Adipocyte (in vitro differentiated cells): ENCODE data around the gene CTNNAL1.
"Not testable (repeated sequence)": the region's sequence is repeated elsewhere in the genome, so short reads cannot be mapped to it uniquely, and the experiment has no call there.

ENCODE experiments used
- DNase-seq: peaks from one replicate; pipeline ENCODE4 v3.0.0-alpha.2; 2015; ENCODE audit warnings: low read depth
- H3K27me3 ChIP-seq: replicated peaks from 2 replicates; pipeline ENCODE4 v1.7.0; 2013; ENCODE audit warnings: mild to moderate bottlenecking, low read length, moderate library complexity; ENCODE audit not compliant: control insufficient read depth, insufficient read depth
- H3K36me3 ChIP-seq: 2 replicates; pipeline ENCODE4 v1.7.0; 2013; ENCODE audit warnings: low read length, mild to moderate bottlenecking, moderate library complexity; ENCODE audit not compliant: control insufficient read depth, insufficient read depth, severe bottlenecking
- H3K4me1 ChIP-seq: 2 replicates; pipeline ENCODE4 v1.7.0; 2013; ENCODE audit warnings: mild to moderate bottlenecking, low read length, moderate library complexity; ENCODE audit not compliant: control insufficient read depth, insufficient read depth
- H3K4me3 ChIP-seq: 2 replicates; pipeline ENCODE4 v1.7.0; 2013; ENCODE audit warnings: mild to moderate bottlenecking, low read length, moderate library complexity
- H3K9ac ChIP-seq: 2 replicates; pipeline ENCODE4 v1.7.0; 2013; ENCODE audit warnings: mild to moderate bottlenecking, low read length, moderate library complexity
- H3K9me3 ChIP-seq: 2 replicates; pipeline ENCODE4 v1.7.0; 2013; ENCODE audit warnings: mild to moderate bottlenecking, low read length, moderate library complexity; ENCODE audit not compliant: control insufficient read depth

The CTNNAL1 gene

DNA sequence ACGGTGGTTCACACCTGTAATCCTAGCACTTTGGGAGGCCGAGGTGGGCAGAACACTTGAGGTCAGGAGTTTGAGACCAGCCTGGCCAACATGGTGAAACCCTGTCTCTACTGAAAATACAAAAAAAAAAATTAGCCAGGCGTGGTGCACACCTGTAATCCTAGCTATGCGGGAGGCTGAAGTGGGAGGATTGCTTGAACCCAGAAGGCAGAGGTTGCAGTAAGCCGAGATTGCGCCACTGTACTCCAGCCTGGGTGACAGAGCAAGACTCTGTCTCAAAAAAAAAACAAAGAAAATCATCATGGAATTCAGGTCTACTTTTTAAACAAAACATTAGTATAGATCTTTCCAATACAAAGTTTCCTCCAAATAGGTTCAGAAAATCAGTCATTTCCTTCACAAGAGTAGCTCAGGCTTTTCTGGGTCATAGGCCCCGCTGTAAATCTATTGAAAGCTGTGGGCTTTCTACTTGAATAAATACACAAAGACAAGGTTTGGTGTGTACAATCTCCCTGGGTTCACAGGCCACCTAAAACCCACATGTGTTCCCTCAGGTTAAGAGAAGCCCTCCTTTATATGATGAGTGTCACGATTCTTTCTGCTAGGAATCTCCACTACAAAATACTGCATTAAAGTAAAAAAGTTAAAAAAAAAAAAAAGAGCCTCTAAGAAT lies 114.1 kb downstream of the CTNNAL1 start:
- not testable (repeated sequence) for H3K9me3 ChIP-seq, DNase-seq
- peaks cover 90% of the 10 kb centered on the region for H3K36me3 ChIP-seq

DNA sequence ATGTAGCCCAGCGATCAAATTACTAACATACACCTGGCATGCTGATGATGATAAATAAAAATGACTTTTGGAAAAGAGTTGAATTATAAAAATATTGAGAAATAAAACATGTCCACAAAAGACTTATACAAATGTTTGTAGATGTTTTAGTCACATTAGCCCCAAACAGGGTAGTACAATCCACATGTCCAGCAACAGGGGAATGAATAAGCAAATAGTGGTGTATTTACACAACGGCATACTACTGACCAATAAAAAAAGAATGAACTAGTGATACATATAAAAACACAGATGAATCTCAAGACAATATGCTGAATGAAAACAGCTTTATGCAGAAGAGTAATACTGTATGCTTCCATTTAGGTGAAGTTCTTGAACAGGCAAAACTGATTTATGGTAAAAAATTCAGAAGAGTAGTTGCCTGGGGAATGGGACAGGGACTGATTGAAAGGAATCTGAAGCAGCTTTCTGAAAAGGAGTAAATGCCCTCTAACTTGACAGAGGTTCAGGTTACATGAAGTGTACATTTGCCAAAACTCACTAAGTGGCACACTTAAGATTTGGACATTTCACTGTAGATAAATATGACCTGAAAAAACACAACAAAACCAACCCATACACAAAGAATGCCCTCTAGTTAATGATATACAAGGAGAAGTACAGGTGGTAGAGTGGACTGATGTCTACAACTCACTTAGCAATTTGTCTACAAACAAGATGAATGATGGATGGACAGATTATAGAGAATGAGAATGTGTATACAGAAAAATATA lies 115.8 kb downstream of the CTNNAL1 start:
- DNase-seq: peak; percentile 3

More for the DNA sequence above, 114.1 kb downstream of the CTNNAL1 start:
- H3K27me3 ChIP-seq, H3K9ac ChIP-seq, H3K4me3 ChIP-seq, H3K4me1 ChIP-seq: not testable (repeated sequence)

DNA sequence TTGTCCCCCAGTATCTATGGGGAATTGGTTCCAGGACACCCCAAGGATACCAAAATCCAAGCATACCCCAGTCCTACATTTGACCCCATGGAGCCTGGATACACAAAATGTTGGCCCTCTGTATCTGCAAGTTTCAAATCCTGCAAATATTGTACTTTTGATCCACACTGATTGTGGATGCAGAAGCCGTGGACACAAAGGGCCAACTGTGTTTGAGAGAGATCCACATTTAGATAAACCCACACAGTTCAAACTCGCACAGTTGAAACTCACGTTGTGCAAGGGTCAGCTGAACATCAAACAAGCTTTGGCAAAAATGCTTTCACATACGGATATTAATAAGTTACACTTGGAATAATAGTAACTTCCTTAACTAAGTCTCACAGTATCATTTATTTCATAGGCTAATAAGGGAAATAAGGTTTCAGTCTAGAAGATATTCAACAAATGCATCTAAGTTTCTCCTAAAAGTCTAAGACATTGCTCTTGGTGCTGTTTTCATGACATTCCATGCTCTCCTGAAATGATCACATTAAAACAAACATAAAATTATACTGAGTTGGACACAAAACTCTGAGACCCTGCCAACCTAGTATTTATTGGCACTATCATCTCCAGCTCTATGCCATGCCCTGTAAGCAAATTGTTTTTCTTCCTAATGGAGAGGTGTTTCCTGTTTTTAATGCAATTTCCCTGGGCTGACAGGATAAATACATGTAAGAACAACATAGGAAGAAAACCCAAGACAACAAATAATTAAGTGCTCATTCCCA lies 118.9 kb downstream of the CTNNAL1 start:
- DNase-seq: no peak
- H3K4me1 ChIP-seq: no peaks in the 10 kb centered on the region
- H3K27me3 ChIP-seq: no peaks in the 10 kb centered on the region
- no peak overlapping the region for H3K4me3 ChIP-seq
- H3K36me3 ChIP-seq: peaks cover 82% of the 10 kb centered on the region
- no peak overlapping the region for H3K9ac ChIP-seq
- no peaks in the 10 kb centered on the region for H3K9me3 ChIP-seq

More for the DNA sequence above, 115.8 kb downstream of the CTNNAL1 start:
- no peak overlapping the region for H3K4me3 ChIP-seq
- peaks cover 88% of the 10 kb centered on the region for H3K36me3 ChIP-seq
- H3K9ac ChIP-seq: no peak overlapping the region
- no peaks in the 10 kb centered on the region for H3K27me3 ChIP-seq
- no peaks in the 10 kb centered on the region for H3K4me1 ChIP-seq
- H3K9me3 ChIP-seq: no peaks in the 10 kb centered on the region
